RCC 7860 (cell line): Measurements from ENCODE around the gene MUC5AC.
"Not testable (repeated sequence)": the region's sequence is repeated elsewhere in the genome, so short reads cannot be mapped to it uniquely, and the experiment has no call there.

Experiments
- DNase-seq: peaks from one replicate; pipeline ENCODE4 v3.0.0-alpha.2; 2015; ENCODE audit warnings: low spot score
- FAIRE-seq: peaks from 2 replicates; lab custom pipeline; 2012; peaks lifted over from hg19 to GRCh38; lab: Jason Lieb, UNC

MUC5AC gene

GRCh38 chr11:1174441-1175370 lies 17.0 kb downstream of the MUC5AC start:
- DNase-seq (no peak), FAIRE-seq (no peak)

GRCh38 chr11:1175461-1176223 lies 17.9 kb downstream of the MUC5AC start:
- FAIRE-seq (no peak), DNase-seq (no peak)

- DNase-seq (no peak), FAIRE-seq (no peak)
Measured at GRCh38 chr11:1176224-1177019, 18.7 kb downstream of the MUC5AC start.

GRCh38 chr11:1177020-1177770 lies 19.4 kb downstream of the MUC5AC start:
- no peak for FAIRE-seq
- DNase-seq = no peak

- no peak for DNase-seq
- no peak for FAIRE-seq
Measured at GRCh38 chr11:1177771-1178090, 20.0 kb downstream of the MUC5AC start.

- FAIRE-seq (no peak), DNase-seq (no peak)
Measured at GRCh38 chr11:1178201-1178885, 20.6 kb downstream of the MUC5AC start.

GRCh38 chr11:1178906-1179305 lies 21.2 kb downstream of the MUC5AC start:
- no peak for FAIRE-seq
- DNase-seq = no peak

GRCh38 chr11:1179641-1180040 lies 21.9 kb downstream of the MUC5AC start:
- FAIRE-seq (no peak), DNase-seq (no peak)

GRCh38 chr11:1180171-1180570 lies 22.4 kb downstream of the MUC5AC start:
- FAIRE-seq = no peak

GRCh38 chr11:1180947-1181391 lies 23.2 kb downstream of the MUC5AC start:
- FAIRE-seq = no peak

More at GRCh38 chr11:1180171-1180570, 22.4 kb downstream of the MUC5AC start:
- DNase-seq = no peak

GRCh38 chr11:1181420-1181819 lies 23.7 kb downstream of the MUC5AC start:
- no peak for FAIRE-seq
- DNase-seq = no peak

More at GRCh38 chr11:1180947-1181391, 23.2 kb downstream of the MUC5AC start:
- DNase-seq = no peak

- DNase-seq (no peak), FAIRE-seq (no peak)
Measured at GRCh38 chr11:1181853-1182535, 24.2 kb downstream of the MUC5AC start.

GRCh38 chr11:1184139-1184538 lies 26.4 kb downstream of the MUC5AC start:
- not testable (repeated sequence) for FAIRE-seq, DNase-seq

GRCh38 chr11:1188451-1189130 lies 30.8 kb downstream of the MUC5AC start:
- not testable (repeated sequence) for DNase-seq, FAIRE-seq

GRCh38 chr11:1189816-1190215 lies 32.1 kb downstream of the MUC5AC start:
- not testable (repeated sequence) for DNase-seq, FAIRE-seq

GRCh38 chr11:1191786-1192470 lies 34.2 kb downstream of the MUC5AC start:
- not testable (repeated sequence) for DNase-seq, FAIRE-seq

- FAIRE-seq = no peak
- DNase-seq = no peak
Measured at GRCh38 chr11:1192741-1193325, 35.1 kb downstream of the MUC5AC start.
